ENCODE data around the gene ME3. TPM values are rescaled to one million over a fixed set of nuclear protein-coding genes. Genes with fewer than 3 reads are reported as not detected.

The ME3 gene
- total RNA-seq, 2 experiments from 2014 or later = 0.66 to 1.0 TPM

DNA sequence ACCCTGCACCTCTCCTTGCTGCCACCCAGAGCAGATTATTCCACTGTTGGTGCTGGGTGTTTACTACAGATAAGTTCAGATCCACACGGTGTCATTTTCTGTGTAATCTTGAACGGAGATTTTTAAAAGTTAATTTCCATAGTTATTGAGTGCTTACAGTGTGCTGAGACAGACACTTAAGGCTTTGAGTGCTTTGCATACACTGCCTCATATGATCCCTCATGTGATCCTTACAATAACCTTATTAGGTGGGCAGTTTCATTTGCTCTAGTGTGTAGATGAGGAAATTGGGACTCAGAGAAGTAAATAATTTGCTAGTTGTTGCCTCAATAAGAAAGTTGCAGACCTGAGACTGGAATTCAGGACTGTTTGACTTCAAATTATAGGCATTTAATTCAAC is 32.3 kb upstream of the ME3 start:
- no peaks in the 10 kb centered on the region for H3K36me3 Mint-ChIP-seq (ENCODE audit: low read depth)
- no peaks in the 10 kb centered on the region for H3K9me3 Mint-ChIP-seq (ENCODE audit: insufficient read depth)
- no peak for DNase-seq
- no peaks in the 10 kb centered on the region for H3K4me1 Mint-ChIP-seq (ENCODE audit: low read depth)
- ChIA-PET CTCF (interaction anchor here (0.9 to 1.9 kb wide), 2 partner anchors 9 to 96 kb away, joined by 3 to 4 read pairs; no protein-coding TSS in a partner anchor), POLR2A (no interaction called here)
- H3K27me3 Mint-ChIP-seq (ENCODE audit: low read depth) = peaks cover 5% of the 10 kb centered on the region
- no peak for ATAC-seq
- H3K4me3 Mint-ChIP-seq = no peak overlapping the region
- H3K27ac Mint-ChIP-seq = no peak overlapping the region

DNA sequence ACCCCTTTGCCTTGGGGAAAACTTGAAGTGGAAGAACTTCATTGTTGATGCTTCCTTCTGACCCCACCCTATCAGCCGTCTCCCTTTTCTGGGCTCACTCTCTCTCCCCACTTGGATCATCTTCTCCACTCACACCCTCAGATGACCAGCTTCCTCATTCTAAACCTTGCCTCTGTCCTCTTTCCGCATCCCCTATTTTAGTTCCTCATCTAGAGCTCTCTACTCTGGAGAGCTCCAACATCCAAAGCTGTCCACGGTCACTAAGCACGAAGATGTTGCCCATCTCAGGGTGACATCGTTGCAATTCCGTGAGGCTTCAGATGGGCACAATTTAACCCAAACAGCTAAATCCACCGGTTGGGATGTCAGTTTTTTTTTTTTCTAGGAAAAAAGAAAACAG is 31.6 kb upstream of the ME3 start:
- ChIA-PET CTCF (interaction anchor here (1.9 kb wide), 1 partner anchor 96 kb away, joined by 4 read pairs; no protein-coding TSS in a partner anchor), POLR2A (no interaction called here)
- no peak for DNase-seq

DNA sequence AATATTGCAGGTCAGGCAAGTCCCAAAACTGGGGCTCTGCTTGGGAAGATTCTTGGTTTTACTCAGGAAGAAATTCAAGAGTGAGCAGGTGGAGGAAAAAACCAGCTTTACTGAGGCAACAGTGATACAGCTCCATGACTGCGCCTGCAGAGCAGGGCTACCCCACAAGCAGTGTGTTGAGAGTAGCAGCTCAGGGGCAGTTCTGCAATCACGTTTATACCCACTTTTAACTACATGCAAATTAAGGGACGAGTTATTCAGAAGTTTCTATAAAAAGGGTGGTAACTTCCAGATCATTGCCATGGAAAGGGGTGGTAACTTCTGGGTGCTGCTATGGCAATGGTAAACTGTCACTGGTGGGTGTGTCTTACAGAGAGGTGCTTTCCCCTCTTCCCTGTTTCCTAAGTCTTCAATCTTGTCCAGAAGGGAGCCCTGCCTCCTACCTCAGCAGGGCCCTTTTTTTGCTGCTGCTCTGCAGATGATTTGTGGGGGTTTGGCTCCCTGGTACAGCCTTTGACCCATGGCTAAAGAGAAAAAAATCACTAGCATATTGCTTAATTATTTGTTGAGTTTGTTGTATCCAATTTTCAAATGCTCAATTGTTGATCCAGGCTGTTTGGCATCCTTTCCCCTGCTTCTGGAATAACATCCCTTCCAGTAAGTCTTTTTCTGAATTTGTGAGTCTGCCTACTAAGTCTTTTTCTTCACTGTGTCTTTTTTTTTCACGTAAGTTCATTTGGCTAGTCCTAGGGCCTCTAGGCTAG is 30.0 kb upstream of the ME3 start:
- ATAC-seq = no peak
- Mint-ChIP-seq H3K4me1 (ENCODE audit: low read depth) (no peaks in the 10 kb centered on the region), H3K36me3 (ENCODE audit: low read depth) (no peaks in the 10 kb centered on the region), H3K27me3 (ENCODE audit: low read depth) (peaks cover 2% of the 10 kb centered on the region), H3K27ac (no peak overlapping the region), H3K4me3 (no peak overlapping the region), H3K9me3 (ENCODE audit: insufficient read depth) (no peaks in the 10 kb centered on the region)
- no peak for DNase-seq
- ChIA-PET POLR2A (no interaction called here), CTCF (no interaction called here)

More for the DNA sequence above, 31.6 kb upstream of the ME3 start:
- Mint-ChIP-seq H3K4me3 (no peak overlapping the region), H3K9me3 (ENCODE audit: insufficient read depth) (no peaks in the 10 kb centered on the region), H3K36me3 (ENCODE audit: low read depth) (no peaks in the 10 kb centered on the region), H3K27ac (no peak overlapping the region), H3K4me1 (ENCODE audit: low read depth) (no peaks in the 10 kb centered on the region), H3K27me3 (ENCODE audit: low read depth) (peaks cover 5% of the 10 kb centered on the region)
- no peak for ATAC-seq

DNA sequence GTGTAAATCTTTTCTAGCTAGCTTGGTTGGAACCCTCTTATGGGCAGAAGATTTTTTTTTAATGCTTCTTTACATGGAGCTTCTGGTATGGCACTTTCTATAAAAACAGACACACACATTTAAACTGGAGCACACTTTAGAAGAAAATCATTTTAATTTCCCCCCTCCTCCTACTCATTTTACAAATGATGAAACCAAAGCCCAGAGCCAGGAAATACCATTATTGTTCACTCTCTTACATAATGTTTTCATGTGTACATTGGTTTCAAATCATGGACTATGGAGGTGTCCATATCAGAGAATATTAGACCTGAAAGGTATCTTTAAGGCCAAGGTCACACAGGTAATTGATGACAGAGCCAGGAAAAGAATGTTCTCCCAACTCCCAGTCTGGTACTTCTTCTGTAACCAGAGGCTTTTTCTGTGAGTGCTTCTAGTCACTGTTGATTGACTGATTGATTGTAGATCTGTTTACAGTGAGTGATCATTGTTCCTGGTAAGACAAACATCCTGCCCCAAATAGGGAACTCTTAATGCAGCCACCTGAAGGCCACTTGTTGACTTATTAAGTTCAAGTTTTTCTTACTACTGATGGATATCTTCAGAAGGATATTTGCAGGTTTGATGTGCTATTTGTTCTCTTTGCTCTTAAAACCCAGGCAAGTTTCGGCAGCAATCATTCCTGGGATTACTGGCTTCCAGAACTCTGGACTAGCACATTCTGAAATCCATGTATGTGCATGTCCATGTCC is 26.8 kb upstream of the ME3 start:
- H3K36me3 Mint-ChIP-seq (ENCODE audit: low read depth) = no peaks in the 10 kb centered on the region
- no peak for ATAC-seq
- peaks cover 2% of the 10 kb centered on the region for H3K27me3 Mint-ChIP-seq (ENCODE audit: low read depth)
- ChIA-PET POLR2A (no interaction called here), CTCF (no interaction called here)
- H3K4me1 Mint-ChIP-seq (ENCODE audit: low read depth) = no peaks in the 10 kb centered on the region
- no peak overlapping the region for H3K27ac Mint-ChIP-seq
- H3K9me3 Mint-ChIP-seq (ENCODE audit: insufficient read depth) = no peaks in the 10 kb centered on the region
- H3K4me3 Mint-ChIP-seq = no peak overlapping the region
- no peak for DNase-seq

DNA sequence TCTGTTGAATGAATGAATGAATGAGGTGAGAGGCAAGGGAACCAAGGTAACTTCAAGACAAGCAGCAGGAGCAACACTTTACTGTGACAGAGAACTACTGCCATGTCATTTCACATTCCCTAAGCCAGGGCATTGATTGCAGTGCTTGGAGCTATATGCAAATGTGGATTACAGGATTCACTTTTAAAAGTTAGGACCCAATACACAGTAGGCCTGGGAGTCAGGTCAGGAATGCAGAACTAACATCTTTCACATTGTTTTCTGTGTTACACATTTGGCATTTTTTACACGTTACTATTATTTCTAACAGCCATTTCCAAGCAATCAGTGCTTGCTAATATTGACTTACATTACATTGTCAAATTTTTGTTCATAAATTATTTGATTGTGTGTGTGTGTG is 26.2 kb upstream of the ME3 start:
- no peak for DNase-seq
- no peak for ATAC-seq
- Mint-ChIP-seq H3K4me1 (ENCODE audit: low read depth) (no peaks in the 10 kb centered on the region), H3K36me3 (ENCODE audit: low read depth) (no peaks in the 10 kb centered on the region), H3K27ac (no peak overlapping the region), H3K27me3 (ENCODE audit: low read depth) (peaks cover 2% of the 10 kb centered on the region), H3K4me3 (no peak overlapping the region), H3K9me3 (ENCODE audit: insufficient read depth) (no peaks in the 10 kb centered on the region)
- POLR2A ChIA-PET = no interaction called here
- CTCF ChIA-PET = no interaction called here

DNA sequence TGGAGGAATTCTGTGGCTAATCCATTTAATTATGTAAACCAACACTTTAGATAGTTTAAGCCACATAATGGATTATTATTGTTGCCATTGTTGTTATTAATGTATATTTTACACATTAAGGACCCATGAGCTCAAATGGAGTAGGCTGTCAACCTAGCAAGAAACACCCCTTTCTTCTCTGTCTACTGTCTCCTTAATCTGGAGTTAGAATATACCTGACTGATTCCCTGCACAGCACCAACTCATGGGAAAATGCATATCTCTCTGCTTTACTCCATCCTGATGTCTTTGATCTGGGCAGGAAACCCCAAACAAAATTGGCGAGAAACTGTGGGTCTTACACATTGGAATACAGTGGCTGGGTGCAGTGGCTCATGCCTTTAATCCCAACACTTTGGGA is 24.0 kb upstream of the ME3 start:
- Mint-ChIP-seq H3K36me3 (ENCODE audit: low read depth) (no peaks in the 10 kb centered on the region), H3K4me3 (no peak overlapping the region), H3K27me3 (ENCODE audit: low read depth) (peaks cover 6% of the 10 kb centered on the region), H3K27ac (no peak overlapping the region), H3K9me3 (ENCODE audit: insufficient read depth) (no peaks in the 10 kb centered on the region), H3K4me1 (ENCODE audit: low read depth) (no peaks in the 10 kb centered on the region)
- ChIA-PET POLR2A (no interaction called here), CTCF (no interaction called here)
- DNase-seq (no peak), ATAC-seq (no peak)

DNA sequence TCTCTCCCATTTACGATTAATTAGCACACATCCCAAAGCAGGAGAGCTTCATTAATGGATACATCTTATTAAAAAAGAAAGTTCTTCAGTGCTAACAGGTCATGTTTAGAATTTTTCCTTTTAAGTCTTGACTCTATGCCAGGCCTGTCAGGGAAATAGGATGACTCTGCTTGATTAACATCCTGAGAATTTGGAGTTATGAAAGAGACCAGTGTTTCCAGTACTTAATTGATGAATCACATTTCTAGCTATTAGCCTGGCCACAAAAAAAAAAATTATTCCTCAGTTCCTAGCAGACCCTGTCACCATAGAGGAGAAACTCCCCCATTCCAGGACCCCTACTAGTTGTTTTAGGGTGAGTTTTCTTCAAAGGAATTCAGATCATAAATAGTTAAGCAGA is 23.6 kb upstream of the ME3 start:
- Mint-ChIP-seq H3K4me3 (no peak overlapping the region), H3K27me3 (ENCODE audit: low read depth) (peaks cover 6% of the 10 kb centered on the region), H3K9me3 (ENCODE audit: insufficient read depth) (no peaks in the 10 kb centered on the region), H3K27ac (no peak overlapping the region), H3K4me1 (ENCODE audit: low read depth) (no peaks in the 10 kb centered on the region), H3K36me3 (ENCODE audit: low read depth) (no peaks in the 10 kb centered on the region)
- CTCF ChIA-PET = interaction anchor here (0.6 to 1.0 kb wide), 2 partner anchors 9 to 19 kb away, joined by 3 read pairs; no protein-coding TSS in a partner anchor
- ATAC-seq (no peak), DNase-seq (no peak)
- POLR2A ChIA-PET = no interaction called here

DNA sequence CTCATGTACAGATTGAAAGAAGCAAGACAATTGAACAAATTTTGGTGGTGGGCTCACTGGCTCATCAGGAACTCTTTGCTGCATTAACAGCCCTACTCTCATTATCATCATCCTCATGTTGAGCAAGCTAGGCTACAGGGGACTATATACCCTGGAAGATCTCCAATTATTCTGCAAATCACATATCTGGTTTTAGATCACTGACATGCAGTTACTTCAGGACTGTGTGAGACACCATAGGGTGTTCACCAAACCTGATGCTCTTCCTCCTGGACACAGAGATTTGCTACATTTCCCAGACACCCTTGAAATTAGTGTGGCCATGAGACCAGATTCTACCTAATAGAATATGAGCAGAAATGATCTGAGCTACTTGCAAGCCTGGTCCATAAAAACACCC is 23.0 kb upstream of the ME3 start:
- Mint-ChIP-seq H3K4me1 (ENCODE audit: low read depth) (no peaks in the 10 kb centered on the region), H3K4me3 (no peak overlapping the region), H3K36me3 (ENCODE audit: low read depth) (no peaks in the 10 kb centered on the region), H3K9me3 (ENCODE audit: insufficient read depth) (no peaks in the 10 kb centered on the region), H3K27ac (no peak overlapping the region), H3K27me3 (ENCODE audit: low read depth) (peaks cover 6% of the 10 kb centered on the region)
- DNase-seq (no peak), ATAC-seq (no peak)
- ChIA-PET POLR2A (no interaction called here), CTCF (interaction anchor here (1.0 kb wide), 1 partner anchor 10 kb away, joined by 3 read pairs; no protein-coding TSS in a partner anchor)

DNA sequence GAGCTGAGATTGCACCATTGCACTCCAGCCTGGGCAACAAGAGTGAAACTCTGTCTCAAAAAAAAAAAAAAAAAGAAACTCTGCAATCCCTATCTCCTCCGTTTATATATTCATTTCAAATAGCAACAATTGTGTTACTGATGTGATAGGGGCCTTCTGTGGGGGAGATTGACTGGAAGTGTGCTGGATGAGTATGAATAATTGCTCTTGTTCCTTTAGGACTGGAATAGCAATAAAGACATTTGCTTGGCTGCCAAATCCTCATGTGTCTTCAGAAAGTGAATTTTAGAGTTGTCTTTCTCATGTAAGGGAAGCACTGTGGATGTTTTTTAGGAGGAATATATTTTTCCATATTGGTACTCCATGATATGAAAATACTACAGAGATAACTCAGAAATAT is 21.1 kb upstream of the ME3 start:
- POLR2A ChIA-PET = no interaction called here

DNA sequence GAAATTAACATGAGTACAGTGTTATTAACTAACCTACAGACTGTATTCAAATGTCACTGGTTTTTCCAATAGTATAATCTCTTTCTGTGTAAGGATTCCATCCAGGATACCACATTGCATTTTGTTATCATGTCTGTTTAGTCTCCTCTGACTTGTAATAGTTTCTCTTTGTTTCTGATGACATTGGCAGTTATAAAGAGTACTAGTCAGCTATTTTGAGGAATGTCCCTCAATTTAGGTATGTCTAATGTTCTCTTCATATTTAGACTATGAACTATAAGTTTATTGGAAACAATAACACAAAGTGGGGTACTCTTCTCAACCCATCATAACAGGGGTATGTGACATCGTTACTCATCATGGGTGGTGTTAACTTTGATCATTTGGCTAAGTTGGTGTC is 20.3 kb upstream of the ME3 start:
- H3K9me3 Mint-ChIP-seq (ENCODE audit: insufficient read depth) = no peaks in the 10 kb centered on the region
- H3K4me1 Mint-ChIP-seq (ENCODE audit: low read depth) = no peaks in the 10 kb centered on the region
- H3K4me3 Mint-ChIP-seq = no peak overlapping the region
- H3K27ac Mint-ChIP-seq = no peak overlapping the region
- H3K27me3 Mint-ChIP-seq (ENCODE audit: low read depth) = peaks cover 6% of the 10 kb centered on the region
- H3K36me3 Mint-ChIP-seq (ENCODE audit: low read depth) = no peaks in the 10 kb centered on the region
- CTCF ChIA-PET = no interaction called here
- POLR2A ChIA-PET = no interaction called here
- ATAC-seq = no peak
- no peak for DNase-seq

More for the DNA sequence above, 21.1 kb upstream of the ME3 start:
- ATAC-seq (no peak), DNase-seq (no peak)
- CTCF ChIA-PET = no interaction called here
- Mint-ChIP-seq H3K27ac (no peak overlapping the region), H3K9me3 (ENCODE audit: insufficient read depth) (no peaks in the 10 kb centered on the region), H3K4me3 (no peak overlapping the region), H3K27me3 (ENCODE audit: low read depth) (peaks cover 6% of the 10 kb centered on the region), H3K4me1 (ENCODE audit: low read depth) (no peaks in the 10 kb centered on the region), H3K36me3 (ENCODE audit: low read depth) (no peaks in the 10 kb centered on the region)

DNA sequence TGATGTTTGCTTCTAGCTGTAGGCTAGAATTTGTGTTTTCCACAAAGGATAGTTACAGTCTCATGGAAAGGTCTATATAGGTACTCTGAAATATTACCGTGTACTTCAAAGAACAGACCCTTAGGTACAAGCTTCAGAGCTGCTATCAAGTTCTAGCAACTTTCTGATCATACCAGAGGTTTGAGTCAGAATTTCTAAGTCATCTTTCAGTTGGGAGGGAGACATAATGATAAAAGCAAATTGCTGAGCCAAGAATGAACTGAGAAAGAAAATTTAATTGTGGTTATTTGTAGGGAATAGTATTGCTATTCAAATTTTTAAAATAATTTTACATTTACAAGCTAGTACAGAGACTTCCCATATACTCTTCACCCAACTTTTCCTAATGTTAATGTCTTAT is 19.9 kb upstream of the ME3 start:
- Mint-ChIP-seq H3K27me3 (ENCODE audit: low read depth) (peaks cover 6% of the 10 kb centered on the region), H3K27ac (no peak overlapping the region), H3K4me1 (ENCODE audit: low read depth) (no peaks in the 10 kb centered on the region), H3K9me3 (ENCODE audit: insufficient read depth) (no peaks in the 10 kb centered on the region), H3K4me3 (no peak overlapping the region), H3K36me3 (ENCODE audit: low read depth) (no peaks in the 10 kb centered on the region)
- ATAC-seq = no peak
- DNase-seq = no peak
- POLR2A ChIA-PET = no interaction called here
- CTCF ChIA-PET = no interaction called here

DNA sequence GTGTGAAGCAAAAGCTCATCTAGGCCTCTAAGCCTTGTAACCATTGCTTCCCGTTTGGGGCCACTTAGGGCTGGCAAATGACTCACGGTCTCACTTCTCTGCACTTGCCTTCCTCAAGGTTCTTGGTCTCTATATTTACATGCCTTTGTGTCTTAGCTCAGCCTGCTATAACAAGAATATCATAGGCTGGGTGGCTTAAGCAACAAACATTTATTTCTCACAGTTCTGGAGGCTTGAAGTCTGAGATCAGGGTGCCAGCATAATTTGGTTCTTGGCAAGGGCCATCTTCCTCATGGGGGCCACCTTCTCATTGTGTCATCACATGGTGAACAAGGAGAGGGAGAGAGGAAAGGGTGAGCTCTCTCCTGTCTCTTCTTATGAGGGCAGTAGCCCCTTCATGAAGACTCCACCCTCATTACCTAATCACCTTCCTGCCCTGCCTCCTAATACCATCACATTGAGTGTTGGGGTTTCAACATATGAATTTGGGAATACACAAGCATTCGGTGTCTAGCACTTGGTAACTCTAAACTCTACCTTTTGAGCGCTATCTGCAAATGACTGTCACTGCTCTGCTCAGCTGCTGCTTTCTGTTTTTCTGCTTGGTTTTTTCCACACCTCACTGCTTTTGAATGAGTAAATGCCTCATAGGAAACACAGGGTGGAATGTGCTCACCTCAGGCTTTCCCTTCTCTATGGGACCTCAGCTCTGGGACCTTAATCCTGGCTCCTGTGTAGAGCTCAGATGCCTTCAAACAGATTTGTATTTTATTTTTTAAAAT is 16.2 kb upstream of the ME3 start:
- peaks cover 4% of the 10 kb centered on the region for H3K27me3 Mint-ChIP-seq (ENCODE audit: low read depth)
- ChIA-PET POLR2A (interaction anchor here (1.4 kb wide), 1 partner anchor 10 kb away, joined by 3 read pairs; no protein-coding TSS in a partner anchor), CTCF (no interaction called here)
- ATAC-seq (no peak), DNase-seq (no peak)
- H3K4me1 Mint-ChIP-seq (ENCODE audit: low read depth) = no peaks in the 10 kb centered on the region
- H3K36me3 Mint-ChIP-seq (ENCODE audit: low read depth) = no peaks in the 10 kb centered on the region
- no peaks in the 10 kb centered on the region for H3K9me3 Mint-ChIP-seq (ENCODE audit: insufficient read depth)
- H3K27ac Mint-ChIP-seq = no peak overlapping the region
- H3K4me3 Mint-ChIP-seq = no peak overlapping the region
